Muscle of leg (tissue), 11 donors: ENCODE measurements around the gene CYB5R4. TPM values are rescaled to one million over a fixed set of nuclear protein-coding genes. Genes with fewer than 3 reads are reported as not detected.

Experiments
- DNase-seq: peaks from one replicate; pipeline ENCODE4 v3.0.0; 2013
- H3K27ac ChIP-seq: one replicate; pipeline ENCODE4 v1.5.1; 2013; ENCODE audit warnings: mild to moderate bottlenecking, low read length, control low read depth
- H3K27me3 ChIP-seq: one replicate; pipeline ENCODE4 v1.6.1; 2013; ENCODE audit warnings: low read length; ENCODE audit not compliant: control insufficient read depth, insufficient read depth
- H3K36me3 ChIP-seq: one replicate; pipeline ENCODE4 v1.6.1; 2013; ENCODE audit warnings: low read length; ENCODE audit not compliant: control insufficient read depth, insufficient read depth
- H3K4me1 ChIP-seq: one replicate; pipeline ENCODE4 v1.6.1; 2013; ENCODE audit warnings: low read length; ENCODE audit not compliant: control insufficient read depth, insufficient read depth
- H3K4me3 ChIP-seq: one replicate; pipeline ENCODE4 v1.5.1; 2013; ENCODE audit warnings: low read length, control low read depth
- H3K9me3 ChIP-seq: replicated peaks from 2 replicates; pipeline ENCODE4 v1.6.1; 2013; ENCODE audit warnings: low read depth, low read length; ENCODE audit not compliant: control insufficient read depth
- WGBS: methylation state at CpG from one replicate; pipeline ENCODE4 v1.1.5; 2013; ENCODE audit warnings: missing lambda C conversion rate; ENCODE audit not compliant: insufficient coverage; 5-methylcytosine and 5-hydroxymethylcytosine counted together
- polyA plus RNA-seq, 8 donors: library from polyadenylated mRNA; unstranded; fragments of 120-200 nt; gene quantifications; one replicate each; pipeline versions ENCODE4 v1.2.1 to v1.2.3, GENCODE V29; 2013; ENCODE audit warnings: inconsistent platforms in 1 of 8, low replicate concordance in 1 of 8; ENCODE audit not compliant: insufficient read length in 8 of 8, insufficient read depth in 1 of 8
- total RNA-seq: library from RNA; stranded (reverse); fragments of 120-200 nt; gene quantifications from one replicate; pipeline ENCODE4 v1.2.4, GENCODE V29; 2013

CYB5R4 gene
- total and polyA plus RNA-seq, 9 donors: 8.7 to 11.4 (median 10.1) TPM

- no peak for DNase-seq
- no CpG with 5 or more reads among the region's 3 CpGs for WGBS
- Histone ChIP-seq H3K9me3 (no peaks in the 10 kb centered on the region), H3K4me3 (no peak overlapping the region), H3K27ac (no peak overlapping the region), H3K36me3 (no peaks in the 10 kb centered on the region), H3K27me3 (no peaks in the 10 kb centered on the region), H3K4me1 (no peaks in the 10 kb centered on the region)
Observed at GRCh38 chr6:83844170-83844569, 15.3 kb upstream of the CYB5R4 start.

DNA sequence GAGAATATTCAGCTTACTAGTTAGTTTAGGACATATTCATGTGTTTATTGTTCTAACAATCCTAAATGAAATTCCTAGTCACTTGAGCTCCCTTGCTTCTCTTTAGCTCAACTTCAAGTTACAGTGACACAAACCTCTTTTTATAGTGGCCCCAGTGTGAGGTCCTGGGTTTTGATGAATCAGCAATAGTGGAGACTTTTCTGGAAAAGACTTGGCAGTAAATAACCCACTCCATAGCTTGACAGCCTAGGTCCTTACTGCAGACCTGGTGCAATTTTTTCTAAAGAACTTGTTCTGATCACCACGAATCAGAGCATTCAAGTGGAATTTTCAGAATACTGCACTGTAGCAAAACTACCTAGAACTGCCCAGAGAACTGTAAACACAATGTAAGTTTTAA lies 13.2 kb upstream of the CYB5R4 start:
- Histone ChIP-seq H3K27me3 (no peaks in the 10 kb centered on the region), H3K4me3 (no peak overlapping the region), H3K9me3 (no peaks in the 10 kb centered on the region), H3K36me3 (no peaks in the 10 kb centered on the region), H3K4me1 (no peaks in the 10 kb centered on the region), H3K27ac (no peak overlapping the region)
- DNase-seq: no peak
- WGBS: no CpG with 5 or more reads among the region's 1 CpG

GRCh38 chr6:83847179-83847578 lies 12.3 kb upstream of the CYB5R4 start:
- no peak for DNase-seq
- H3K4me3 ChIP-seq: no peak overlapping the region
- H3K36me3 ChIP-seq: no peaks in the 10 kb centered on the region
- H3K27ac ChIP-seq: no peak overlapping the region
- H3K9me3 ChIP-seq: no peaks in the 10 kb centered on the region
- no peaks in the 10 kb centered on the region for H3K4me1 ChIP-seq
- H3K27me3 ChIP-seq: no peaks in the 10 kb centered on the region

- no peak for DNase-seq
- H3K27ac ChIP-seq: no peak overlapping the region
- H3K27me3 ChIP-seq: peaks cover 14% of the 10 kb centered on the region
- no peaks in the 10 kb centered on the region for H3K36me3 ChIP-seq
- WGBS: 95% methylated on average over 2 of the region's 2 CpGs
- no peaks in the 10 kb centered on the region for H3K9me3 ChIP-seq
- H3K4me1 ChIP-seq: peaks cover 12% of the 10 kb centered on the region
- H3K4me3 ChIP-seq: no peak overlapping the region
Observed at GRCh38 chr6:83849127-83849526, 10.4 kb upstream of the CYB5R4 start.

DNA sequence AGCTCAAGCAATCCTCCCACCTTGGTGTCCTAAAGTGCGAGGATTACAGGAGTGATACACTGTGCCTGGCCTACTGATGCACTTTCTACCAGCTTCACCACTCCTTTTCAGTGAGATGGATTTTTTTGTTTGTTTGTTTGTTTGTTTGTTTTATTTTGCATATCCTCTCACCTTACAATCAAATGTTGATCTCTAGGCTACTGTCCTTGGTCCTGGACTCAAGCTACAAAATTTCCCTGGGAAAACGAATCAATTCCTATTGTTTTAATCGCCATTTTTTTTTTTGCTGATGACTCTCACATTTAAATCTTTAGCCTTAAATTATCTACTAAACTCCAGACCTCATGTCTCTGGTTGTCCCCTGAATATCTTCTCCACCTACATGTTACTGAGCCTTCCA lies 9.9 kb upstream of the CYB5R4 start:
- H3K9me3 ChIP-seq: no peaks in the 10 kb centered on the region
- DNase-seq: no peak
- H3K27me3 ChIP-seq: peaks cover 15% of the 10 kb centered on the region
- no peaks in the 10 kb centered on the region for H3K36me3 ChIP-seq
- no peak overlapping the region for H3K27ac ChIP-seq
- WGBS: 50% methylated on average over 2 of the region's 3 CpGs
- peaks cover 12% of the 10 kb centered on the region for H3K4me1 ChIP-seq
- H3K4me3 ChIP-seq: no peak overlapping the region

DNA sequence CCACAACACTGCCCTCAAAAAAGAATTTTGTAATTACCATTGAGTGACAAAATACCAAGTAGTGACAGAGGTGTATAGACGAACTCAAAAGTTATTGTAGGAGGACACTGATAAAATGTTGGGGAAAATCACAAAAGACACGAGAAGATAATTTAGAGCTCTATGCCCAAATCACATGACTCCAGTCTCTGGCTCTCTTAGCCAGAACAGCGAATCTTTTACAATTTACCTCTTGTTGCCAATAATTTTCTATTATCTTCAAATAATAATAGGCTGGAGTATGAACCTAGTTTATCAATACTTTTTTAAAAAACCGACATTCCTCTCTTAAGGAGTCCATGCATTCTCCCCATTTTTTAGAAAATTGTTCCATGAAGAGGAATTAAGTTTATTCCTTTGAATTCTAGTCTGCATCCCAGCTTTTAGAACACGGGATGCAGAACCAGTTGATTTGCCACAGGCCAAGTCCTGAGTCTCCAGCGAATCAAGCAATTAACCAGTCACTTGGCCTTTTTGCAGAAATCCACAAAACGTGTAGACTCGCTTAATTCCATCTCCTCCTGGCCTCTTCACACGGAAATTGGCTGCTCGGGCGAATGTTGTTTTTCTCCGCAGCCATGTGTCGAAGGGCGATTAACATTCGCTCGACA lies 6.8 kb upstream of the CYB5R4 start:
- no peaks in the 10 kb centered on the region for H3K9me3 ChIP-seq
- DNase-seq: no peak
- H3K27me3 ChIP-seq: peaks cover 18% of the 10 kb centered on the region
- H3K36me3 ChIP-seq: no peaks in the 10 kb centered on the region
- 0% methylated on average over 12 of the region's 16 CpGs for WGBS
- H3K27ac ChIP-seq: no peak overlapping the region
- H3K4me1 ChIP-seq: peaks cover 12% of the 10 kb centered on the region
- peak overlapping the region; percentile 37 for H3K4me3 ChIP-seq

- no peak within 1 kb of the TSS for H3K27ac ChIP-seq
- DNase-seq: peak; percentile 12
- under 1% methylated on average over 77 of the region's 81 CpGs for WGBS
- H3K4me1 ChIP-seq: peaks cover 12% of the 10 kb centered on the region
- H3K4me3 ChIP-seq: peak within 1 kb of the TSS; percentile 37
- H3K9me3 ChIP-seq: no peaks in the 10 kb centered on the region
- peaks cover 18% of the 10 kb centered on the region for H3K27me3 ChIP-seq
- no peaks in the 10 kb centered on the region for H3K36me3 ChIP-seq
Observed at GRCh38 chr6:83853178-83854000, 6.1 kb upstream of the CYB5R4 start, which contains the start of gene RIPPLY2. RIPPLY2 (plus strand) TSS chr6:83853360; CDS start chr6:83853417, 57 bp downstream.

GRCh38 chr6:83854001-83854501 lies 5.4 kb upstream of the CYB5R4 start:
- H3K27me3 ChIP-seq: peaks cover 18% of the 10 kb centered on the region
- H3K27ac ChIP-seq: no peak overlapping the region
- peaks cover 15% of the 10 kb centered on the region for H3K4me1 ChIP-seq
- no peaks in the 10 kb centered on the region for H3K36me3 ChIP-seq
- no peak for DNase-seq
- WGBS: 12% methylated on average over 9 of the region's 18 CpGs
- H3K4me3 ChIP-seq: peak overlapping the region; percentile 37
- H3K9me3 ChIP-seq: no peaks in the 10 kb centered on the region

GRCh38 chr6:83854766-83855165 lies 4.7 kb upstream of the CYB5R4 start:
- peaks cover 15% of the 10 kb centered on the region for H3K4me1 ChIP-seq
- DNase-seq: no peak
- no peaks in the 10 kb centered on the region for H3K9me3 ChIP-seq
- no peak overlapping the region for H3K4me3 ChIP-seq
- H3K27ac ChIP-seq: no peak overlapping the region
- 53% methylated on average over 3 of the region's 5 CpGs for WGBS
- H3K27me3 ChIP-seq: peaks cover 18% of the 10 kb centered on the region
- H3K36me3 ChIP-seq: no peaks in the 10 kb centered on the region

DNA sequence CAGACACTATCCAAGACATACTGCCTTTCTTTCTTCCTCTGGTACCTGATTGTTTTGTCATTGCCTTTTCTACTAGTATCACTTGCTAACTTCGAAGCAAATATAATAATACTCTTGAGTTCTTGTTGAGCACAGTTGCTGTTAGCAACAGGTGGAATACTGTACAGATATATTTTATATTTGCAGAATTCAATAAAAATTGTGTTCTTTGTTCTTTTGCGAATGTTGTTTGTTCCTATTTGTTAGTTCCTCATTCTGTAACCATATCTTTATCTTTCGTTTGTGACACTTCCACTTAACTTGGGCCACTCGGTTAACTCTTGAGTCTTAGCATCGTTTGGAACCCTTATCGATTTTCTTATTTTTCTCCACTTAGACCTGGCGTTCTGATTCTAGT lies 868 bp downstream of the CYB5R4 start:
- no CpG with 5 or more reads among the region's 7 CpGs for WGBS

More for the DNA sequence above, 868 bp downstream of the CYB5R4 start:
- peak overlapping the region; percentile 89 for H3K4me3 ChIP-seq
- DNase-seq: no peak
- H3K36me3 ChIP-seq: peaks cover 4% of the 10 kb centered on the region
- no peak overlapping the region for H3K27ac ChIP-seq
- no peaks in the 10 kb centered on the region for H3K9me3 ChIP-seq
- H3K4me1 ChIP-seq: peaks cover 5% of the 10 kb centered on the region
- no peaks in the 10 kb centered on the region for H3K27me3 ChIP-seq
